HEK293T (cell line): Measurements from ENCODE around the gene AGMO.

Experiments used
- CTCF ChIA-PET: fragments of 350-600 bp; formaldehyde crosslinking; extraction: SDS; loops from one replicate; lab custom pipeline; 2021; ENCODE audit warnings: antibody characterized with exemption, inconsistent platforms; lab: Yijun Ruan, JAX
- POLR2A ChIA-PET: fragments of 350-600 bp; formaldehyde crosslinking; extraction: SDS; loops from one replicate; lab custom pipeline; 2020; ENCODE audit warnings: antibody characterized with exemption, inconsistent platforms; lab: Yijun Ruan, JAX
- DNase-seq: peaks from one replicate; pipeline ENCODE4 v3.0.0; 2012; ENCODE audit warnings: mixed read lengths; ENCODE audit errors: extremely low spot score
- ARNT ChIP-seq: fragments of 450-650 bp; IDR thresholded peaks from 2 replicates; pipeline ENCODE4 v1.6.1; 2017; ENCODE audit warnings: mild to moderate bottlenecking
- BHLHE40 ChIP-seq: fragments of 450-650 bp; IDR thresholded peaks from 2 replicates; pipeline ENCODE4 v1.6.1; 2016; ENCODE audit warnings: mild to moderate bottlenecking, moderate library complexity, borderline replicate concordance
- CTBP1 ChIP-seq: fragments of 450-650 bp; IDR thresholded peaks from 2 replicates; pipeline ENCODE4 v1.6.1; 2016; ENCODE audit warnings: borderline replicate concordance
- ELF4 ChIP-seq: fragments of 450-650 bp; IDR thresholded peaks from 2 replicates; pipeline ENCODE4 v1.6.1; 2017; ENCODE audit warnings: antibody characterized with exemption
- FOXA1 ChIP-seq: fragments of 450-650 bp; IDR thresholded peaks from 2 replicates; pipeline ENCODE4 v1.6.1; 2016; ENCODE audit warnings: mild to moderate bottlenecking
- FOXK2 ChIP-seq: fragments of 450-650 bp; IDR thresholded peaks from 2 replicates; pipeline ENCODE4 v1.6.1; 2016; ENCODE audit warnings: mild to moderate bottlenecking
- FOXM1 ChIP-seq: fragments of 450-650 bp; IDR thresholded peaks from 2 replicates; pipeline ENCODE4 v1.6.1; 2017; ENCODE audit warnings: mild to moderate bottlenecking, borderline replicate concordance
- HDGF ChIP-seq: fragments of 450-650 bp; IDR thresholded peaks from 2 replicates; pipeline ENCODE4 v1.6.1; 2017; ENCODE audit warnings: antibody characterized with exemption, borderline replicate concordance
- L3MBTL2 ChIP-seq: fragments of 450-650 bp; conservative IDR thresholded peaks from 2 replicates; pipeline ENCODE4 v1.6.1; 2016; ENCODE audit warnings: mild to moderate bottlenecking
- LEF1 ChIP-seq: fragments of 450-650 bp; IDR thresholded peaks from 2 replicates; pipeline ENCODE4 v1.6.1; 2017; ENCODE audit warnings: mild to moderate bottlenecking, borderline replicate concordance
- NFRKB ChIP-seq: fragments of 450-650 bp; IDR thresholded peaks from 2 replicates; pipeline ENCODE4 v1.6.1; 2016; ENCODE audit warnings: mild to moderate bottlenecking, moderate library complexity
- SP1 ChIP-seq: fragments of 450-650 bp; IDR thresholded peaks from 2 replicates; pipeline ENCODE4 v1.6.1; 2017
- SUZ12 ChIP-seq: fragments of 450-650 bp; IDR thresholded peaks from 2 replicates; pipeline ENCODE4 v1.6.1; 2016; ENCODE audit warnings: mild to moderate bottlenecking
- TARDBP ChIP-seq: fragments of 450-650 bp; IDR thresholded peaks from 2 replicates; pipeline ENCODE4 v1.6.1; 2016
- ZNF384 ChIP-seq: fragments of 450-650 bp; IDR thresholded peaks from 2 replicates; pipeline ENCODE4 v1.6.1; 2016
- TF ChIP-seq, protein P1 (sequence below): fragments of 450-650 bp; IDR thresholded peaks from 2 replicates; pipeline ENCODE4 v1.6.1; 2016

The AGMO gene

DNA sequence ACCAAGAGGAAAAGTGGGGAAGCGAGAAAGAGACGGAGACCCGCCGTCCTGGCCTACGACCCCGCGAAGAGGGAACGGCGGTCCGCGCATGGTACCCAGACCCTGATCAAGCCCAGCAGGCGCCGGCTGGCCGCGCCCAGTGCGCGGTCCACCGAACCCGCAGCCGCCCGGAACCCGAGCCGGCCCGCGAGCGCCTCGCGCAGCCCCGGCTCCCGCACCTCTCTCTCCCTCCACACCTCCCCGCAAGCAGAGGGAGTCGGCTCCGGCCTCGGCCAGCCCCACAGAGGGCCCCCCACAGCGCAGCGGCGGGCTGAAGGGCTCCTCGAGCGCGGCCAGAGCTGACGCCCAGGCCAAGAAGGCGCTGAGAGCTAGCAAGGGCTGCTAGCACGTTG, 164.7 kb downstream of the AGMO start:
- CTCF ChIA-PET: interaction anchor here (0.6 kb wide), 1 partner anchor 164 kb away, joined by 3 read pairs; no protein-coding TSS in a partner anchor
- TF ChIP-seq FOXM1 (no peak), BHLHE40 (no peak), TARDBP (no peak), FOXA1 (no peak), LEF1 (no peak), SP1 (no peak), NFRKB (no peak), HDGF (no peak), FOXK2 (no peak), SUZ12 (no peak)
- TF ChIP-seq, protein P1, sequence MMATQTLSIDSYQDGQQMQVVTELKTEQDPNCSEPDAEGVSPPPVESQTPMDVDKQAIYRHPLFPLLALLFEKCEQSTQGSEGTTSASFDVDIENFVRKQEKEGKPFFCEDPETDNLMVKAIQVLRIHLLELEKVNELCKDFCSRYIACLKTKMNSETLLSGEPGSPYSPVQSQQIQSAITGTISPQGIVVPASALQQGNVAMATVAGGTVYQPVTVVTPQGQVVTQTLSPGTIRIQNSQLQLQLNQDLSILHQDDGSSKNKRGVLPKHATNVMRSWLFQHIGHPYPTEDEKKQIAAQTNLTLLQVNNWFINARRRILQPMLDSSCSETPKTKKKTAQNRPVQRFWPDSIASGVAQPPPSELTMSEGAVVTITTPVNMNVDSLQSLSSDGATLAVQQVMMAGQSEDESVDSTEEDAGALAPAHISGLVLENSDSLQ: no peak

DNA sequence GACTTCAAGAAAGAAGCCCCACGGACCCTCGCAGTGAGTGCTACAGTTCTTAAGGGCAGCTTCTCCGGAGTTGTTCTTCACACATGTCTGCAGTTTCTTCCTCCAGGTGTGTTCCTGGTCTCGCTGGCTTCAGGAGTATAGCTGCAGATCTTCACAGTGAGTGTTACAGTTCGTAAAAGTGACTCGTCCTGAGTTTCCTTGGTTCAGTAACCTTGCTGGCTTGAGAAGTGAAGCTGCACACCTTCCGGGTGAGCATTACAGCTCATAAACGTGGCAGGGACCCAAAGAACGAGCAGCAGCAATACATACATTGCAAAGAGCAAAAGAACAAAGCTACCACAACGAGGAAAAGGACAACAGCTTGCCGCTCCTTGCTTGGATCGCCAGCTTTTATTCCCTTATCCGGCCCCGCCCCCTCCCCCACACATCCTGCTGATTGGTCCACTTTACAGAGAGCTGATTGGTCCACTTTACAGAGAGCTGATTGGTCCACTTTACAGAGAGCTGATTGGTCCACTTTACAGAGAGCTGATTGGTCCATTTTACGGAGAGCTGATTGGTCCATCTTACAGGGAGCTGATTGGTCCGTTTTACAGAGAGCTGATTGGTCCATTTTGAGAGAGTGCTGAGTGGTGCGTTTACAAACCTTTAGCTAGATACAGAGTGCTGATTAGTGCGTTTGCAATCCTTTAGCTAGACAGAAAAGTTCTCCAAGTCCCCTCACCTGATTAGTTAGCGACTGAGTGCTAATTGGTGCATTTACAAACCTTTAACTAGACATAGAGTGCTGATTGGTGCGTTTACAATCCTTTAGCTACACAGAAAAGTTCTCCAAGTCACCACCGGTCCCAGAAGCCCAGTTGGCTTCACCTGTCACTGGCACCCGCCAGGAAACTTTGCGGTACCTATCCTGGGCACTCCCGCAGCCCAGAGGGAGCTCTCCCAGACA, 165.3 kb downstream of the AGMO start:
- POLR2A ChIA-PET: no interaction called here

More for the DNA sequence above, 164.7 kb downstream of the AGMO start:
- POLR2A ChIA-PET: no interaction called here
- no peak for DNase-seq

DNA sequence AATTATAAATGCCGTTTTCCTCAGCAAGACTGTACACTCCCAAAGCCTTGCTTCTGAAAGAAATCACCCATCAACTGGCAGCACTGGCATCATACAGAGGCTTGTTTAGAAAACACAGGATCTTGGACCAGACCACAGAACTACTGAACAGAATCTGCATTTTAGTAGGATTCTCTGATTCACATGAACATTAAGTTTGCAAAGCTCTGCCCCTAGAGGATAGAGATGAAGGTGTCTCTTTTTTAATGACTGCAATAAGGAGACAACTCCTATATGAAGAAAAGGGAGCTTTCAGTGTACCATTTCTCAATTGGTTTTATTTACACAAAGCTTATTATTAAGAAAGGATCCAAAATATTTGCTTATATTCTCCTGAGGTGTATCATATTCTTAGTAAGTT, 172.7 kb downstream of the AGMO start:
- POLR2A ChIA-PET: no interaction called here
- CTCF ChIA-PET: interaction anchor here (0.7 kb wide), 1 partner anchor 20 kb away, joined by 3 read pairs; no protein-coding TSS in a partner anchor
- no peak for DNase-seq
- TF ChIP-seq FOXK2: no peak
- TF ChIP-seq FOXM1: no peak
- TF ChIP-seq FOXA1: no peak
- no peak for TF ChIP-seq L3MBTL2
- no peak for TF ChIP-seq ZNF384

More for the DNA sequence above, 165.3 kb downstream of the AGMO start:
- CTCF ChIA-PET: interaction anchor here (0.6 kb wide), 1 partner anchor 164 kb away, joined by 3 read pairs; no protein-coding TSS in a partner anchor
- DNase-seq: no peak
- TF ChIP-seq TARDBP (no peak), NFRKB (no peak), FOXK2 (no peak), SUZ12 (no peak), L3MBTL2 (no peak), ELF4 (no peak), BHLHE40 (no peak), SP1 (no peak), FOXM1 (no peak), LEF1 (no peak), ARNT (no peak), HDGF (no peak), ZNF384 (no peak)
- TF ChIP-seq, protein P1: no peak

DNA sequence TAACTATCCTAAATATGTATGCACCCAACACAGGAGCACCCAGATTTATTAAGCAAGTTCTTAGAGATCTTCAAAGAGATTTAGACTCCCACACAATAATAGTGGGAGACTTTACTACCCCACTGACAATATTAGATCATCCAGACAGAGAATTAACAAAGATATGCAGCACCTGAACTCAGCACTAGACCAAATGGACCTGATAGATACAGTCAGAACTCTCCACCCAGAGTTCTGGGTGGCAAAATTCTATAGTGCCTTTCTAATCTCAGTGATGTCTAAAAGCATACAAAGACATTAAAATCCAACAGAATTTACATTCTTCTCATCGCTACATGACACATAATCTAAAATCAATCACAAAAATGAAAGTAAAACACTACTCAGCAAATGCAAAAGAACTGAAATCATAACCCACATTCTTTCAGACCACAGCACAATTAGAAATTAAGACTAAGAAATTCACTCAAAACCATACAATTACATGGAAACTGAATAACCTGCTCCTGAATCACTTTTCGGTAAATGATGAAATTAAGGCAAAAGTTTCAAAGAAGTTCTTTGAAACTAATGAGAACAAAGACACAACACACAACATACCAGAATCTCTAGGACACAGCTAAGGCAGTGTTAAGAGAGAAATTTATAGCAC, 183.2 kb downstream of the AGMO start:
- no peak for TF ChIP-seq ARNT
- TF ChIP-seq NFRKB: no peak
- TF ChIP-seq ELF4: no peak
- no peak for TF ChIP-seq CTBP1
- TF ChIP-seq, protein P1: no peak
- no peak for TF ChIP-seq BHLHE40
- TF ChIP-seq FOXM1: no peak
- CTCF ChIA-PET: no interaction called here
- POLR2A ChIA-PET: no interaction called here
- DNase-seq: no peak

DNA sequence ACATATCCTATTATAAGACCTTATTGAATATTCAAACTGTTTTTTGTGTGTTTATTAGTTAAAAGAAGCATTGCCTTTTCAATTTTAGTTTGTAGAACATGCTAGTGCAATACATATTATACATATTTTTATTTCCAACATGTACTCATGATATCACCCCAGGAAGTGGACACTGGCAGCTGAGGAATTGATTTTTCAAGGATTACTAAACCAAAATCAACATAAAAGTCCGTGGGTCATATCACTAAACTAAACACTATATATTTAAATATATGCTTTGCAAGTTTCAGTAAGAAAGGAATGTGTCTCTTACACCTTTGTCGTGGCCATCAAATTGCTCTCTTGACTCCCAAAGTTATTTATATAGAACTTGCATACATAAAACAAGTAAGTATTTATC, 185.2 kb downstream of the AGMO start:
- no peak for DNase-seq
- CTCF ChIA-PET: interaction anchor here (0.7 kb wide), 1 partner anchor 25 kb away, joined by 10 read pairs; no protein-coding TSS in a partner anchor
- POLR2A ChIA-PET: no interaction called here
- TF ChIP-seq FOXA1 (no peak), TARDBP (no peak), CTBP1 (no peak), NFRKB (no peak)
- TF ChIP-seq, protein P1: no peak

DNA sequence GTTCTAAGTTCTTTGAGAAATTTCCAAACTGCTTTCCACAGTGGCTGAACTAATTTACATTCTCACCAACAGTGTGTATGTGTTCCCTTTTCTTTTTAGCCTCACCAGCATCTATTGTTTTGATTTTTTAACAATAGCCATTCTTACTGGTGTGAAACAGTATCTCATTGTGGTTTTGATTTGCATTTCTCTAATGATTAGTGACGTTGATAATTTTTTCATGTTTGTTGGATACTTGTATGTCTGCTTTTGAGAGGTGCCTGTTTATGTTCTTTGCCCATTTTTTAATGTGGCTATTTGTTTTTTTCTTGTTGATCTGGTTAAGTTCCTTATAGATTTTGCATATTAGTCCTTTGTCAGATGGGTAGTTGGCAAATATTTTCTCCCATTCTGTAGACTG, 191.4 kb downstream of the AGMO start:
- TF ChIP-seq CTBP1: no peak
- no peak for TF ChIP-seq ELF4
- no peak for TF ChIP-seq ZNF384
- no peak for TF ChIP-seq L3MBTL2
- no peak for TF ChIP-seq FOXM1
- TF ChIP-seq FOXA1: no peak
- TF ChIP-seq SP1: no peak
- TF ChIP-seq NFRKB: no peak
- TF ChIP-seq HDGF: no peak
- TF ChIP-seq BHLHE40: no peak
- ChIA-PET CTCF (no interaction called here), POLR2A (no interaction called here)
- no peak for DNase-seq
